K562 (cell line): ENCODE data around the gene RHOBTB3. TPM values are rescaled to one million over a fixed set of nuclear protein-coding genes. Genes with fewer than 3 reads are reported as not detected.

ENCODE experiments used
- BHLHE40 ChIP-seq: IDR thresholded peaks from 2 replicates; pipeline ENCODE4 v1.6.1; 2011; ENCODE audit warnings: low read length, improper control_type of control experiment
- BRD4 ChIP-seq: fragments of 200-600 bp; sonication (generic); IDR thresholded peaks from 2 replicates; pipeline ENCODE4 v1.6.1; 2017; ENCODE audit warnings: inconsistent platforms
- CBX2 ChIP-seq: fragments of 200-600 bp; sonication (generic); IDR thresholded peaks from one replicate; pipeline ENCODE4 v1.6.1; 2012; ENCODE audit warnings: mild to moderate bottlenecking, low read length, inconsistent platforms; ENCODE audit not compliant: insufficient read depth, poor library complexity, severe bottlenecking
- EP400 ChIP-seq: fragments of 450-650 bp; IDR thresholded peaks from 2 replicates; pipeline ENCODE4 v1.6.1; 2017; ENCODE audit warnings: antibody characterized with exemption, mild to moderate bottlenecking, moderate library complexity
- ETV1 ChIP-seq: fragments of 450-650 bp; conservative IDR thresholded peaks from 2 replicates; pipeline ENCODE4 v1.6.1; 2016; ENCODE audit warnings: missing genetic modification characterization, control low read depth, low read depth, missing compliant biosample characterization
- FOSL1 ChIP-seq: fragments of 200-800 bp; sonication (Bioruptor generic); conservative IDR thresholded peaks from 2 replicates; pipeline ENCODE4 v1.6.1; 2016; ENCODE audit warnings: missing genetic modification characterization, missing compliant biosample characterization
- FOXJ2 ChIP-seq: fragments of 200-800 bp; sonication (Bioruptor generic); IDR thresholded peaks from 2 replicates; pipeline ENCODE4 v1.6.1; 2016; ENCODE audit warnings: missing genetic modification characterization, missing compliant biosample characterization
- GTF2F1 ChIP-seq: IDR thresholded peaks from 2 replicates; pipeline ENCODE4 v1.6.1; 2011; ENCODE audit warnings: low read depth, low read length, improper control_type of control experiment
- KLF13 ChIP-seq: fragments of 450-650 bp; IDR thresholded peaks from 2 replicates; pipeline ENCODE4 v1.6.1; 2016; ENCODE audit warnings: missing genetic modification characterization, low read depth, mild to moderate bottlenecking, missing compliant biosample characterization, moderate library complexity, borderline replicate concordance
- NFIC ChIP-seq: fragments of 450-650 bp; IDR thresholded peaks from 2 replicates; pipeline ENCODE4 v1.6.1; 2017; ENCODE audit warnings: mild to moderate bottlenecking, inconsistent platforms
- NR1H2 ChIP-seq: sonication (generic); formaldehyde crosslinking; IDR thresholded peaks from 2 replicates; pipeline ENCODE4 v1.4.0; 2020; ENCODE audit warnings: mild to moderate bottlenecking, missing genetic modification reagents
- PCBP2 ChIP-seq: fragments of 200-400 bp; formaldehyde crosslinking; IDR thresholded peaks from 2 replicates; pipeline ENCODE4 v1.6.1; 2018; ENCODE audit warnings: low read length, low read depth, mild to moderate bottlenecking, moderate library complexity; ENCODE audit not compliant: poor library complexity, severe bottlenecking
- RBM25 ChIP-seq: fragments of 200-400 bp; formaldehyde crosslinking; IDR thresholded peaks from 2 replicates; pipeline ENCODE4 v1.6.1; 2018; ENCODE audit warnings: low read length, low read depth, moderate library complexity; ENCODE audit not compliant: severe bottlenecking
- RUNX1 ChIP-seq: sonication (generic); IDR thresholded peaks from 2 replicates; pipeline ENCODE4 v1.6.1; 2016; ENCODE audit warnings: antibody characterized with exemption, low read depth
- TARDBP ChIP-seq: fragments of 450-650 bp; IDR thresholded peaks from 2 replicates; pipeline ENCODE4 v1.6.1; 2016
- ZKSCAN3 ChIP-seq: fragments of 250-450 bp; sonication (Bioruptor Pico); IDR thresholded peaks from 2 replicates; pipeline ENCODE4 v1.4.0; 2020
- ZNF23 ChIP-seq: fragments of 250-450 bp; sonication (Bioruptor Pico); IDR thresholded peaks from 2 replicates; pipeline ENCODE4 v1.4.0; 2020; ENCODE audit warnings: mild to moderate bottlenecking
- ZNF253 ChIP-seq: fragments of 250-450 bp; sonication (Bioruptor Pico); conservative IDR thresholded peaks from 2 replicates; pipeline ENCODE4 v1.6.1; 2021; ENCODE audit warnings: mild to moderate bottlenecking
- ZNF644 ChIP-seq: fragments of 200-800 bp; sonication (Bioruptor generic); IDR thresholded peaks from 2 replicates; pipeline ENCODE4 v1.6.1; 2016; ENCODE audit warnings: low read depth, missing genetic modification characterization, missing compliant biosample characterization
- ZNF766 ChIP-seq: fragments of 200-800 bp; sonication (Bioruptor generic); conservative IDR thresholded peaks from 2 replicates; pipeline ENCODE4 v1.6.1; 2016; ENCODE audit warnings: missing genetic modification characterization, missing compliant biosample characterization
- polyA plus RNA-seq, 8 experiments: library from polyadenylated mRNA; depleted of rRNA in 4 of 8; stranded (reverse) in 5 of 8; unstranded in 3 of 8; fragments of >200 nt; fragmentation: Nextera tagmentation in 2 of 8; fragmentation: Illumina TruSeq in 1 of 8; extraction: Ambion mirVana in 2 of 8; extraction: Trizol in 1 of 8; gene quantifications; 2 replicates each; pipeline versions ENCODE4 v1.2.1 to v1.2.3, GENCODE V29; 2011 to 2014; ENCODE audit warnings: inconsistent platforms in 1 of 8, missing spikeins in 1 of 8
- total RNA-seq, 7 experiments: library from RNA; depleted of rRNA in 6 of 7; stranded (reverse); fragments of >200 nt in 6 of 7; fragmentation: Illumina TruSeq in 2 of 7; extraction: Trizol in 2 of 7; gene quantifications; 2 replicates each; pipeline versions ENCODE4 v1.2.1 to v1.2.3, GENCODE V29; 2011 to 2021; ENCODE audit warnings: low replicate concordance in 1 of 7
- TF ChIP-seq, protein P1 (sequence below): fragments of 250-450 bp; sonication (Bioruptor Pico); IDR thresholded peaks from 2 replicates; pipeline ENCODE4 v1.5.0; 2021
- TF ChIP-seq, protein P2 (sequence below): fragments of 150-350 bp; IDR thresholded peaks from 2 replicates; pipeline ENCODE4 v1.6.1; 2014; ENCODE audit warnings: low read depth, mild to moderate bottlenecking, low read length, borderline replicate concordance
- TF ChIP-seq, protein P3 (sequence below): fragments of 250-450 bp; sonication (Bioruptor Pico); IDR thresholded peaks from 2 replicates; pipeline ENCODE4 v1.5.0; 2021; ENCODE audit warnings: mild to moderate bottlenecking, moderate library complexity

The RHOBTB3 gene
- total and polyA plus RNA-seq, 9 of the 15 experiments (the other 6 are each of a cell fraction or from before 2014, with no cell fraction given): 39.7 to 143 (median 115) TPM

DNA sequence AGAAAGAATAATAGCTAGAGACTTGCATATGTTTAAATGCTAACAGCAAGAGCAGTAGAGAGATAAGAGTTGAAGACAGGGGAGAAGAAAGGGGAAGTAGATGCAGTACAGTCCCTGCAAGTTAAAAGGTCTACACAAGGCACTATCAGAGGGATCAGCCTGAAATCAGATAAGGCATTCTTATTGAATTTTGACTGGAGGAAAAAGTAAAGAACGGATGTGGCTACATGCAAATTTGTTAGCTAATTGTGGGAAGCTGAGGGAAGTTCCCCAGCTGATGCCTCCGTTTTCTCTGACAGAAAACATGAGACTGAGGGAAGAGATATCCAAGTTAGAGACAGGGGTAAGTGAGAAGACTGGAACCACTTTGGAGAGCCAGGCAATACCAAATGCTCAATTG is 12.9 kb upstream of the RHOBTB3 start (continued):
- TF ChIP-seq NFIC (no peak), CBX2 (no peak), BHLHE40 (peak; percentile 42; the same call in 1 of the 2 replicates), ZKSCAN3 (no peak), ZNF253 (peak; percentile 10; the same call in 1 of the 2 replicates), GTF2F1 (no peak), TARDBP (0 out of 2 replicates have a peak, but pooled peaks have one; percentile 24), ETV1 (tag) (peak; percentile 43; the same call in 1 of the 2 replicates), RBM25 (no peak), ZNF23 (CRISPR knock-in tag) (no peak), FOSL1 (tag) (peak; percentile 27), KLF13 (tag) (no peak), ZNF644 (peak; percentile 54; the same call in 1 of the 2 replicates), RUNX1 (no peak), PCBP2 (no peak), FOXJ2 (peak; percentile 67), NR1H2 (CRISPR knock-in tag) (no peak), BRD4 (no peak), EP400 (peak; percentile 28; the same call in 1 of the 2 replicates), ZNF766 (0 out of 2 replicates have a peak, but pooled peaks have one; percentile 46)
- TF ChIP-seq, protein P1, sequence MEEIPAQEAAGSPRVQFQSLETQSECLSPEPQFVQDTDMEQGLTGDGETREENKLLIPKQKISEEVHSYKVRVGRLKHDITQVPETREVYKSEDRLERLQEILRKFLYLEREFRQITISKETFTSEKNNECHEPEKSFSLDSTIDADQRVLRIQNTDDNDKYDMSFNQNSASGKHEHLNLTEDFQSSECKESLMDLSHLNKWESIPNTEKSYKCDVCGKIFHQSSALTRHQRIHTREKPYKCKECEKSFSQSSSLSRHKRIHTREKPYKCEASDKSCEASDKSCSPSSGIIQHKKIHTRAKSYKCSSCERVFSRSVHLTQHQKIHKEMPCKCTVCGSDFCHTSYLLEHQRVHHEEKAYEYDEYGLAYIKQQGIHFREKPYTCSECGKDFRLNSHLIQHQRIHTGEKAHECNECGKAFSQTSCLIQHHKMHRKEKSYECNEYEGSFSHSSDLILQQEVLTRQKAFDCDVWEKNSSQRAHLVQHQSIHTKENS (CRISPR knock-in tag): no peak
- TF ChIP-seq, protein P2, sequence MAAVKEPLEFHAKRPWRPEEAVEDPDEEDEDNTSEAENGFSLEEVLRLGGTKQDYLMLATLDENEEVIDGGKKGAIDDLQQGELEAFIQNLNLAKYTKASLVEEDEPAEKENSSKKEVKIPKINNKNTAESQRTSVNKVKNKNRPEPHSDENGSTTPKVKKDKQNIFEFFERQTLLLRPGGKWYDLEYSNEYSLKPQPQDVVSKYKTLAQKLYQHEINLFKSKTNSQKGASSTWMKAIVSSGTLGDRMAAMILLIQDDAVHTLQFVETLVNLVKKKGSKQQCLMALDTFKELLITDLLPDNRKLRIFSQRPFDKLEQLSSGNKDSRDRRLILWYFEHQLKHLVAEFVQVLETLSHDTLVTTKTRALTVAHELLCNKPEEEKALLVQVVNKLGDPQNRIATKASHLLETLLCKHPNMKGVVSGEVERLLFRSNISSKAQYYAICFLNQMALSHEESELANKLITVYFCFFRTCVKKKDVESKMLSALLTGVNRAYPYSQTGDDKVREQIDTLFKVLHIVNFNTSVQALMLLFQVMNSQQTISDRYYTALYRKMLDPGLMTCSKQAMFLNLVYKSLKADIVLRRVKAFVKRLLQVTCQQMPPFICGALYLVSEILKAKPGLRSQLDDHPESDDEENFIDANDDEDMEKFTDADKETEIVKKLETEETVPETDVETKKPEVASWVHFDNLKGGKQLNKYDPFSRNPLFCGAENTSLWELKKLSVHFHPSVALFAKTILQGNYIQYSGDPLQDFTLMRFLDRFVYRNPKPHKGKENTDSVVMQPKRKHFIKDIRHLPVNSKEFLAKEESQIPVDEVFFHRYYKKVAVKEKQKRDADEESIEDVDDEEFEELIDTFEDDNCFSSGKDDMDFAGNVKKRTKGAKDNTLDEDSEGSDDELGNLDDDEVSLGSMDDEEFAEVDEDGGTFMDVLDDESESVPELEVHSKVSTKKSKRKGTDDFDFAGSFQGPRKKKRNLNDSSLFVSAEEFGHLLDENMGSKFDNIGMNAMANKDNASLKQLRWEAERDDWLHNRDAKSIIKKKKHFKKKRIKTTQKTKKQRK: no peak
- TF ChIP-seq, protein P3, sequence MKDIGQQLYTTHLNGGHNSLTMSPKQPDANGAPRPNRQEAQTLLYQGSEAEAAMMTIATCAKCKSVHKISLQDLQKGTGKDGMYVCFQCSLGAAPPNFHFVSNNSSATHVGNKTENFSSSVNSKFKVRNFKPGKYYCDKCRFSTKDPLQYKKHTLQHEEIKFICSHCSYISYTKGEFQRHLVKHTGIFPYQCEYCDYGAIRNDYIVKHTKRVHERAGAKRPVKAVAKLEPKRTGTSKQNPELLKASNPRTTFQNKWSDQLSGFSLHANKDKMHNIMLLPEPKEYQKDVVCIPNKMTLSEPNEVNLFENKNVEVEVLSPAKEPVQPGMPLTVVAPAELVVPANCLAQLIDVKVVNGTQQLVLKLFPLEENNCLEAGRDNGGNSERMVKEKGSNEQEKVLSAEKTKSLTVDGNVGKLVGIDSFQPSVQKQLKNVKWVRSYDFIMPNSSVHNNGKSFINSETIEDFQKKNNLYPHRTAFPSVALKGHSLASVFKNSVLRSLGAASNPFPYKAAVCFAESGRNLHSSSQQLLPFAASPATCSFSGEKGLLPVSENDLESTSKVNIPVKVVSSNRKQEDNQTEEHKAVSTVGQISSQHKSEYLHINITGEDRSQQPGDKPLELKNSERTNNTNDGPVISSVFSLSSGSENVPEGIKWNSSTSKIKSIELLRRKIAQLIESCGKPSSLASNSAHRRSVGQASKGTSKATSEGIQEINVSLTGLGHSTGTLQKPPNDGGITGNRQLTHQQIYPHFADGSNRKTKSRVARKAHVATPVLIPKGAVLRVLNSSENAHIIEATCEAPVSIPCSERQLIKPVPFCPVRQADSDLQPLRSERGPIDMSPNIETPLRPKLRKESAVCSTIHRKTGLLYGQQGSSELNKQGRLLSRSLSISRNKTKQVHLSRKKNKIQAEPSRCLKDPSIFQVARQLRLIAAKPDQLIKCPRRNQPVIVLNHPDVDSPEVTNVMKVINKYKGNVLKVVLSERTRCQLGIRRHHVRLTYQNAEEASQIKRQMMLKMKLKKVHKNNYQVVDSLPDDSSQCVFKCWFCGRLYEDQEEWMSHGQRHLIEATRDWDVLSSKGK: no peak
